SK-N-DZ (cell line): ENCODE measurements around the gene GABRD. TPM values are rescaled to one million over a fixed set of nuclear protein-coding genes. Genes with fewer than 3 reads are reported as not detected.
"Not testable (repeated sequence)": the region's sequence is repeated elsewhere in the genome, so short reads cannot be mapped to it uniquely, and the experiment has no call there.

ENCODE experiments used
- DNase-seq: peaks from one replicate; pipeline ENCODE4 v3.0.0-alpha.2; 2015; ENCODE audit warnings: low spot score
- polyA plus RNA-seq, 2 experiments: library from polyadenylated mRNA; depleted of rRNA; stranded (reverse); fragments of >200 nt; gene quantifications; 2 replicates each; pipeline ENCODE4 v1.2.3, GENCODE V29; 2014

GABRD gene, protein sequence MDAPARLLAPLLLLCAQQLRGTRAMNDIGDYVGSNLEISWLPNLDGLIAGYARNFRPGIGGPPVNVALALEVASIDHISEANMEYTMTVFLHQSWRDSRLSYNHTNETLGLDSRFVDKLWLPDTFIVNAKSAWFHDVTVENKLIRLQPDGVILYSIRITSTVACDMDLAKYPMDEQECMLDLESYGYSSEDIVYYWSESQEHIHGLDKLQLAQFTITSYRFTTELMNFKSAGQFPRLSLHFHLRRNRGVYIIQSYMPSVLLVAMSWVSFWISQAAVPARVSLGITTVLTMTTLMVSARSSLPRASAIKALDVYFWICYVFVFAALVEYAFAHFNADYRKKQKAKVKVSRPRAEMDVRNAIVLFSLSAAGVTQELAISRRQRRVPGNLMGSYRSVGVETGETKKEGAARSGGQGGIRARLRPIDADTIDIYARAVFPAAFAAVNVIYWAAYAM
- polyA plus RNA-seq (2014; cell fraction: cytosol; rRNA removed) = 0.15 TPM in 1 of 2 replicates, not detected in the other
- polyA plus RNA-seq (2014; cell fraction: nucleus; rRNA removed) = not detected in 2 replicates

DNA sequence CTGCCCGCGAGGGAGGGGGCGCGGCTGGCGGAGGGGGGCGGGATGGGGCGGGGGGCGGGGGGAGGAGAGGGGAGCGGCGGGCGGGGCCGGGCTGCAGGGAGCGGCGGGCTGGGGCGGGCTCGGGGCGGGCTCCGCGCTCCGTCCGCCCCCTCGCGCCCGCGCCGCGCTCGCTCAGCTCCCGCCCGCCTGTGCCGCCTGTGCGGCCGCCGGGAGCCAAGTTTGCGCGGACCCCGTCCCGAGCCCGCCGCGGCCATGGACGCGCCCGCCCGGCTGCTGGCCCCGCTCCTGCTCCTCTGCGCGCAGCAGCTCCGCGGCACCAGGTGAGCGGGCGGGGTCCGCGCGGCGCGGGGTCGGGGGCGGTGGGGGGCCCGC, at the start of gene GABRD:
Gene GABRD (plus strand): TSS at position 174 of the 372 bp plus-strand sequence. CDS start 79 bp downstream, at position 253.
- no peak for DNase-seq

DNA sequence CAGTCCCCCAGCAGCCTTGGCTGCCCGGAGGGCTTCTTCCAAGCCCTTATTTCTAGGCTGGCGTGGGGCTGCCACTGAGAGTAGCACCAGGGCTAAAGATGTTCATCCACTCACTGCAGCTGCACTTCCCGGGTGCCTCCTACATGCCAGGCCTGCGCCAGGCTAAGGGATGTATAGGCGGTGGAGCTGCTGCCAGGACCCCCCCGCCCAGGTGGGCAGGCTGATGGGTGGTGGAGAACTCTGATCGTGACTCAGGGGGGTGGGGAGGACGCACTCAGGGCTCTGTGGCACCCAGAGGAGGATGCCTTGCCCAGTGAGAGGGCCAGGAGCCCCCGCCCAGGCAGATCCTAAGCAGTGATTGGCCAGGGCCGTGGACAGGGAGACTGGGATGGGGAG, 49.6 kb upstream of the GABRD start:
- no peak for DNase-seq

DNA sequence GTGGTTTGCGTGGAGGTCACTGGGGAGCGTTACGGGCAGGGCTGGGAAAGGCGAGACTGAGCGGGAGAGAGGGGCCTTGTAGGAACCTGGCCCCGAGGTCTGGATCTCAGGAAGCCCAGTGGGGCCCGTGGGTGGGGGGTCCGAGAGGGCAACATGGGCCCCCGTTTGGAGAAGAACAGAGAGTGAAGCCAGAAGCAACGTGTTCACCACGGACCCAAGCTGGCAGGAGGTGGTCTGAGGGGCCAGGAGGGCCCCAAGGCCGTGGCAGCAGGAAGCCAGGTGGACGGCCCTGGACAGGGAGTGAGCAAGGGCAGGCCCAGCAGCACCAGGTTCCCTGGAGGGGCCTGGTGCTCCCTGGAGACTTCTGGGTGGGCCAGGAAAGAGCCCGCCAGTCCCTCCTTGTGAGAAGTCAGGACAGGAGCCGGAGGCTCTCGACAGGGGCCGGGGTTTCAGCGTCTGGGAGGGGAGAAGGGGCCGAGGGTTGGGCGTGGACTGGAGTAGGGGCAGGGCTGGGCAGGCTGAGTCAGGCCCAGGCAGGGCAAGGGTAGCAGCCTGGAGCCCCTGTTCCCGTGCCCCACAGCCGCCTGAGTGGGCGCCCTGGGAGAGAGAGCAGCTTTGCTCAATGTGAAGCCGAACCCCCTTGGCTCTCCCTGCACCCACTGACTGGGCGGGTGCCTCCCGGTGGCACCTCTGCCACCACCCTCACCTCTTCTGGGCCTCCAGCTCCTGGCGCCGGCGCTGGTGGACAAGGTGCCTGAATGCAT, 49.0 kb upstream of the GABRD start:
- no peak for DNase-seq

DNA sequence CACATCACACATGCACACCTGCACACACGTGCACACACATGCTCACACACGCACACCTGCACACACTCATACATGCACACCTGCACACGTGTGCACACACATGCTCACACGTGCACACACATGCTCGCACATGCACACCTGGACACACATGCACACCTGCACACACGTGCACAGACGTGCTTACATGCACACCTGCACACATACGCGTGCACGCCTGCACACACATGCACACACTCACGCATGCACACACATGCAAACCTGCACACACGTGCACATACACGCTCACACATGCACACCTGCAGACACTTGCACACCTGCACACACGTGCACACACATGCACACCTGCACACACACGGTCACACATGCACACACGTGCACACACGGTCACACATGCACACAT, 48.1 kb upstream of the GABRD start:
- DNase-seq = no peak

DNA sequence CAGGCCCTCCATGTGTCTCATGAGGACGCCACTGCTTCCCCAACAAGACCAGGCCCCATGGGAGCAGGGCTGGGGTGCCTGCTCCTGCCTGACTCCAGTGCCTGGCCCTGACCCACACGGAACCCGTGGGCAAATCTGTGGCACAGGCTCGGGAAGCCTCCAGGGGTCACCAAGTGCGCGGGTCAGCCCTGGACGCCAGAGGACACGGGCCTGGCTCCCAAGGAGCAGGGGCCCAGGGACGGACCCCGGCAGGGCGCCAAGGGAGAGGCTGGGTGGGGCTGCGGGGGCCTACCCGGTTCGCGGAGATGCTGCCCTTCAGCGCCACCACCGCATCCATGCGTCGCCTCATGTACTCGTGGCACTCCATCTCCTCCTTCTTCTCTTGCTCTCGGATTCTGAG, 47.5 kb upstream of the GABRD start:
- DNase-seq = no peak

DNA sequence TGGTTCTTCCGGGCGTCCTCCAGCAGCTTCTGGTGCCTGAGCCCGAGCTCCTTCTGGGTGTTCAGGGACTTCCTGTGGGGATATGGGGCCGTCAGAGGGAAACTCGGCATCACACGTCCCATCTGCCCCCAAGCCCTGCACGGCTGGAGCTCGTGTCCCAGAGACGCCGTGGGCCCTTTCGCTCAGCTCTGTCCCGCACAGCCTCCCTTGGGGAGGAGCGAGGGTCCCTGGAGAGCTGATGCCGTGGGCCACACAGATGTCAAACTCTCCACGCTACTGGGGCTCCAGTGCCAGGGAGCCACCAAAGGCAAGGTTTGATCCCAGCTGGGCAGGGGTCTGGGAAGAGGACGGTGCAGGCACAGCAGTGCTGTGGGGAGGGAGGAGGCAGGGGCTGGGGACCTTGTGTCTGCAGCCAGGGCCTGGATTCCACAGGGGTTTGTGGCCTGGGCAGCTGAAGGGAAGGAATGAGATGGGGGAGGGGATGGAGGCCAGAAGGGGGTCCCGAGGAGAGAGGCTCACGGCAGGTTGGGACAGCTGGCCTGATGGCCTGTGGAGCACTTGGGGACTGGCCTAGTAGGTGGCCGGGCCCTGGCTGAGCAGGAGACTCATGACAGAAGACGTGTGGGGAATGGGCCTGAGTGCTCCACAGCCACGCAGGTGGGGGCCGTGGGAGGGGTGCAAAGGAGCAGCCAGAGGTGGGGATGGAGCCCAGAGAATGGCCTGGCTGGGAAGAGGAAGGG, 46.0 kb upstream of the GABRD start:
- DNase-seq = no peak

DNA sequence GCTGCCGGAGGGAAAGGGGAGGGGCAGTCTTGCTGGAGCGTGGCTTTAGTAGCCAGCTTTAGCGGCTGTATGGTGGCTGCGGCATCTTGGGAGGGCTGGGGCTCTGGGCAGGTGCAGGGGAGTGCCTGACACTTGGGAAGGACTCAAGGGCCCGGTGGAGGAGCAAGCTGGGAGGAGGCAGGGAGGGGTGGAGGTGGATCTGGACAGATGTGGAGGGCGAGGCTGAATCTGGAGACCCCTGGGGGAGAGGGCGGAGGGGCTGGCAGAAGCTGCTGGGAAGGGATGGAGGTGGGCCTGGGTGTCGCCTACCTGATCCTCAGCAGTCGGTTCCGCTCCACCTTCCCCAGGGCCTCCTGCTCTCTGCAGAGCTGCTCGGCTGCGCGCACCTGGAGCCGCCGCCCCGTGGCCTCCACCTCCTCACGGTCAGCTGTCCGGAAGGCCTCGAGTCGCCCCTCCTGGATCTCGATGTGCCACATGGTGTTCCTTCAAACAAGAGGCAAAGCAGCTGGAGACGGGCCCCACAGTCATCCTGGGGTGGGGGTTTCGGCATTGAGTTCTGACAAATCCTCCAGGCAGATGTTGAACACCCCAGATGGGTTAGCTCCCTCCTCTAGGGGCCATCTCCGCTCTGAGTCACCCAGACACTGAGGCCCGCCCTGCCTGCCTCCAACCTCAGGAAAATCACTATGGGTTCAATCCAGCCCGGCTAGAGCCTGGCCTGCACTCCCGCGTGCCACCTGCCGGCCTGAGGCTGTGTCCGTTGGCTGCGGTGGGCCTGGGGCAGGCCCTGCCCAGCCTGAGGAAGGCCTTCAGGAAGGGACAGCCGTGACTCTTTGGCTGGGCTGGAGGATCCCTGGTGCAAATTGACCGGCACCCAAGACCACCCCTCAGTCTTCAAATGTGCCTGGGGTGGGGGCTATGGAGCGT, 45.2 kb upstream of the GABRD start:
- DNase-seq = no peak

DNA sequence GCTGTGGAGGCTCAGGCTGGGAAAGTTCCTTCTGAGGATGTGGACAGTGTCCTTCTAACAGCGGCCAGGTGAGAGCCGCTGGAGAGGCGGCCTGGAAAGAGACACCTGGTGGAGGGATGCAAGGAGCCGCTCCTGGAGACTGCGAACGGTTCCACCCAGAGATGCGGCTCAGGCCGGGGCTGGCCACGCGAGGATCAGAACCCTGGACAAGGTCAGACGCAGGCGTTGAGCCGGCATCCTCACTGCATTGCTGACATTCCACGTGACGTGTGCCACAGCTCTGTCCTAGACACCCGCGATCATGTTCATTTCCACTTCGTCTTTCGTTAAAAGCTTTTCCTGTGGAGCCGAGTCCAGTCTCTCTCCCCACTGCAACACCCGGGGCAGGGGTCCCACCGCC, 44.3 kb upstream of the GABRD start:
- DNase-seq = no peak

DNA sequence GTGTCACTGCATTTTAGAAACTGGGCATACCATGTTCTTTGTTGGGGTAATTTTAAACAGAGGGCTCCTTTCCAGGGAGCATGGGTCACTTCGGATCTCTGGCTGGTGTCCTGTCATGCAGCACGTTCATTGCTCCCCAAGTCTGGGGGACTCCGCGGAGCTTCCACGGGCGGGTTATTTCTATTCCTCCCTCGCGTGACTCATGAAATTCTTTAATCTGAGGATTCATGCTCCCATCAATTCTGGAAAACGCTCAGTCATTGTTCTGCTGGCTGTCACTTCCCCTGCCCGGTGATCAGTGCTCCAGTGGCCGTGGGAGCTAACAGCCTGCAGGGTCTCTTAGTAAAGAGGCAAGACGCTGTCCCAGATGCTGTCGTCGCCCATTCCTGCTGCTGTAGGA, 43.6 kb upstream of the GABRD start:
- no peak for DNase-seq

DNA sequence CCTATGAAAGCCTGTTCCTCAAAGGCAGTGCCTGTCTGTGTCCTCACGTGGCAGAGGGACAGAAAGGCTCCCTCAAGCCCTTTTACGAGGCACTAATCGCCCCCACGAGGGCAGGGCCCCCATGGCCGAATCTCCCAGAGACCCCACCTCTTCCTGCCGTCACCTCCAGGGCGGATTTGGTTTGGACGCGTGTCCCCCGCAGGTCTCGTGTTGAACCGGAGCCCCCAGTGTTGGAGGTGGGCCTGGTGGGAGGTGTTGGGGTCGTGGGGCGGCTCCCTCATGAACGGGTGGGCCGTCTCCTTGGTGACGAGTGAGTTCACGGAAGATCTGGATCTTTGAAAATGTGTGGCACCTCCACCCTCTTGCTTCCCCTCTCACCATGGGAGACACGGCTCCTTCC, 43.1 kb upstream of the GABRD start:
- no peak for DNase-seq

DNA sequence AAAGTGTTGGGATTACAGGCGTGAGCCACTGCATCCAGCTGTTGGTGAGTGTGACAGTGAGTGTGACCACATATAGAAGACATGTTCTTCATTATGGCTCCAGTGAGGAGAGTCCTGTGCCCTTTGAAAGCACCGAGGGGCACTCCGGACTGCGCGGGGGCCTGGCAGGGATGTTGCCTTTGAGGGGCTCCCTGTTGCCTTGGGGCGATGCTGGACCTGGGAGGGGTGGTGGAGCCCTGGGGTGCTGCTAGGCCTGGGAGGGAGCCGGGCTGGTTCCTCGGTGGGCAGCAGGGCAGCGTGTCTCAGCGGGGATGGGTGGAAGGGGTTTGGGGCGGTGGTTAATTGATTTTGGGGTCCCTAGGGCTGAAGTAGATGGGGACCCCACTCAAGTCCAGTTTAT, 41.0 kb upstream of the GABRD start:
- DNase-seq = no peak

DNA sequence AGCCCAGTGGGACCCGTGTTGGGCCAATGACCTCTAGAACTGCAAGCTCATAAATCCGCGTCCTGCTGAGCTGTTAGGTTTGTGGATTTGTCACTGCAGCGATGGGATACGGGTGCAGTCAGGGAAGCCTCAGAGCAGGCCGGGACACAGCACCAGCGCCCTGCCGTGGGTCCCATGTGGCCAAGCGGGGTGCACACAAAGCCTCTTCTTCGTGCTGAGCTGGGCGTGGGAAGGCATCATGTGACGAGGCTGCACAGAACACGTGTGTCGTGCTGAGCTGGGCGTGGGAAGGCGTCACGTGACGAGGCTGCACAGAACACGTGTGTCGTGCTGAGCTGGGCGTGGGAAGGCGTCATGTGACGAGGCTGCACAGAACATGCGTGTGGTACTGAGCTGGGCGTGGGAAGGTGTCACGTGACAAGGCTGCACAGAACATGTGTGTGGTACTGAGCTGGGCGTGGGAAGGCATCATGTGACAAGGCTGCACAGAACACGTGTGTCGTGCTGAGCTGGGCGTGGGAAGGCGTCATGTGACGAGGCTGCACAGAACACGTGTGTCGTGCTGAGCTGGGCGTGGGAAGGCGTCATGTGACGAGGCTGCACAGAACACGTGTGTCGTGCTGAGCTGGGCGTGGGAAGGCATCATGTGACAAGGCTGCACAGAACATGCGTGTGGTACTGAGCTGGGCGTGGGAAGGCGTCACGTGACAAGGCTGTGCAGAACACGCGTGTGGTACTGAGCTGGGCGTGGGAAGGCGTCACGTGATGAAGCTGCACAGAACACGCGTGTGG, 40.3 kb upstream of the GABRD start:
- not testable (repeated sequence) for DNase-seq

DNA sequence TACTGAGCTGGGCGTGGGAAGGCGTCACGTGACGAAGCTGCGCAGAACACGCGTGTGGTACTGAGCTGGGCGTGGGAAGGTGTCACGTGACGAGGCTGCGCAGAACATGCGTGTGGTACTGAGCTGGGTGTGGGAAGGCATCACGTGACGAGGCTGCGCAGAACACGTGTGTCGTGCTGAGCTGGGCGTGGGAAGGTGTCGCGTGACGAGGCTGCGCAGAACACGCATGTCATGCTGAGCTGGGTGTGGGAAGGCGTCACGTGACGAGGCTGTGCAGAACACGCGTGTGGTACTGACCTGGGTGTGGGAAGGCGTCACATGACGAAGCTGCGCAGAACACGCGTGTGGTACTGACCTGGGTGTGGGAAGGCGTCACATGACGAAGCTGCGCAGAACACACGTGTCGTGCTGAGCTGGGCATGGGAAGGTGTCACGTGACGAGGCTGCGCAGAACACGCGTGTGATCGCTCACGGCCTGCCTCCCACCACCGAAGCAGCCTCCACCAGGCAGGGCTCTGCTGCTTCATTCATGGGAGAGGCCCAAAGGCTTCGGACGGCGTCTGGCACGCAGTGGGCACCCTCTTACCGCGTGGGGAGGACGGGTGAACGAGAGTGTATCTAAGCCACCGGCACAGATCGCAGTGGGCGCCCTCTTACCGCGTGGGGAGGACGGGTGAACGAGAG, 39.5 kb upstream of the GABRD start:
- no peak for DNase-seq

DNA sequence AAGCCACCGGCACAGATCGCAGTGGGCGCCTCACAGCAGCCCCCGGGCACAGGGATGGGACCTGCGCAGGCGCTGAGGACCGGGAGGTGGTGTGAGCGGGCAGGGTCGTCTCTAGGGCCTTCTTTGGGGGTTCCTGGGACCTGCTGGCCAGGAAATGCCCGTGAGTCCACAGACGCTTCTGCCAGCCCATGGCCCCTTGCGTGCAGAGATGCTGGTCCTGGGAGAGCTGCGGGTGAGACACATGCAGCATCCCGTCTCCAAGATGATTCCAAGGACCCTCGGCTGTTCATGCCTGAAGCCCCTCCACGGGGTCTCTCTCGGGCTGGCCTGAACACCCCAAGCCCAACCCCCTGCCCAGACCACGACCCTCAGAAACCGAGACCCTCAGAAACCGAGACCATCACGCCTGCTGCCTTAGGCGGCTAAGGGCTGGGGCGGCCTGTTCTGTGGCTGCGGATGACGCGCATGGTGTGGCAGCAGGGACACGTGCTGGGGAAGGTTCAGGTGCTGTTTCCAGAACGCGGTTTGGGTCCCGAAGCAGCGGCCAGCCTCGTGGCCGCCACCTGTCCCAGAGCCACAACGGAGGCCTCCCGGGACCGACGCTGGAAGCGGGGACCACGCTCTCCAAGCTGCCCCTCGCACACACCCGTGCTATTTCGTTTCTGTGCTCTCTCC, 38.5 kb upstream of the GABRD start:
- no peak for DNase-seq

DNA sequence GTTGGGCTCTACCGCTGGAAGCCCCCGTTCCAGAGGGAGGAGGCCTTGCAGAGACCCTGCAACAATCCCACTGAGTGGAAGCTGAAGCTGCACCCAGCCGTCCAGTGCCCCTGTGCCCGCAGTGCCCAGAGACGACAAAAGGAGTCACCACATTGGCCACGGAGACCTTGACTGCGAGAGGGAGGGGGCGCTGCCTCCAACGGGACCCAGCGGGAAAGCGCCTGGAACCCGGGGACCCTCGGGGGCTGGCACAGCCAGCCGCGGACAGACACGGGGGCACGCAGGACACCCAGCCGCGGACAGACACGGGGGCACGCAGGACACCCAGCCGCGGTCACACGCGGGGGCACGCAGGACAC, 38.0 kb upstream of the GABRD start:
- no peak for DNase-seq

DNA sequence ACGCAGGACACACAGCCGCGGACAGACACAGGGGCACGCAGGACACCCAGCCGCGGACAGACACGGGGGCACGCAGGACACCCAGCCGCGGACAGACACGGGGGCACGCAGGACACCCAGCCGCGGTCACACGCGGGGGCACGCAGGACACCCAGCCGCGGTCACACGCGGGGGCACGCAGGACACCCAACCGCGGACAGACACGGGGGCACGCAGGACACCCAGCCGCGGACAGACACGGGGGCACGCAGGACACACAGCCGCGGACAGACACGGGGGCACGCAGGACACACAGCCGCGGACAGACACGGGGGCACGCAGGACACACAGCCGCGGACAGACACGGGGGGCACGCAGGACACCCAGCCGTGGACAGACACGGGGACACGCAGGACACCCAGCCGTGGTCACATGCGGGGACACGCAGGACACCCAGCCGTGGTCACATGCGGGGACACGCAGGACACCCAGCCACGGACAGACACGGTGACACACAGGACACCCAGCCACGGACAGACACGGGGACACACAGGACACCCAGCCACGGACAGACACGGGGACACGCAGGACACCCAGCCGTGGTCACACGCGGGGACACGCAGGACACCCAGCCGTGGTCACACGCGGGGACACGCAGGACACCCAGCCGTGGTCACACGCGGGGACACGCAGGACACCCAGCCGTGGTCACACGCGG, 37.4 kb upstream of the GABRD start:
- not testable (repeated sequence) for DNase-seq

DNA sequence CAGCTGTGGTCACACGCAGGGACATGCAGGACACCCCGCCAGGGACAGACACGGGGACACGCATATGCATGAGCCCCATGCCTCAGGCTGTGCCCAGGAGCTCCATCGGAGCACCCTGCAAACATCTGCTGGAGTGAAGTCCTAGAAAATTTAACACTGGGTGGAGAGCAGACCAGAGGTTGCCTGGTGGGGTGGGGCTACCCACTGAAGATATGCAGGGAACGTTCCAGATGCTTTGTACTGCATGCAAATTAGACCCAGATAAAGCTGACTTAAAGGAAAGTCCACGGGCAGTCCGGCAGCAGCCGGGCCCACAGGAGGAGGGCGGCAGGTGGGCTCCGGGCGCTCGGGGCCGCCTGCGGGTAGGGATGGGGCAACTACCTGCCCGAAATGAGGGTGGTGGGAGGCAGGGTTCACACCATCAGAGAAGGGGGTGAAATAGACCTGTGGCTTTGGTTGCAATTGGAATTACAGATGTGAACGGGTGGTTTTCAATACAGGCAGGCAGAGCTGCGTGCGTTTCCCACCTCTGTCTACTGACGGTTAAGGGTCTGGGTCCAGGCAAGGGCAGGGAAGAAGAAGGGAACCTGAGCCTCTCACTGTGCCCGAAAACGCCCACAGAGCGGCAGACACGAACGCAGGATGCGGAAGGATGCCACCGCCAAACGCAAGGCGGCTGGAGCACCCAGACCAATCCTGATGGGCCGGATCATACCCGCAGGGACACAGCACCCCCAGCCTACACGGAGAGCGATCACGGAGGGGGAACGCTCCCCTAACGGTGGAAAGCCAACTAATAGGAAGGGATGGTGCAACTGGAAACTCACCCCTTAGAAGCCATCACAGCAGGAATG, 36.5 kb upstream of the GABRD start:
- DNase-seq = no peak
